IPS-NIHi11 (cell line): ENCODE measurements around the gene LKAAEAR1.
"Not testable (repeated sequence)": the region's sequence is repeated elsewhere in the genome, so short reads cannot be mapped to it uniquely, and the experiment has no call there.

Experiments
- DNase-seq: peaks from one replicate; pipeline ENCODE4 v3.0.0; 2012; ENCODE audit warnings: mixed read lengths, low spot score

The LKAAEAR1 gene, protein sequence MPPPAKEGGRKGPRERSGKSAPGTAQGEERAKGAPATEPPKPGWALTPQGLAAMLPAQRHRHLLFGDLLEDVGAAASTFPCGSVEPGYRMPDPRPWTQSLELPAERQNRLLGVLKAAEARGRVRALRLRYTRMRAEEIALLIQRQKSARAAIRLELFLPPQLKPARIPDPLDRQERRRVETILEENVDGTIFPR

DNA sequence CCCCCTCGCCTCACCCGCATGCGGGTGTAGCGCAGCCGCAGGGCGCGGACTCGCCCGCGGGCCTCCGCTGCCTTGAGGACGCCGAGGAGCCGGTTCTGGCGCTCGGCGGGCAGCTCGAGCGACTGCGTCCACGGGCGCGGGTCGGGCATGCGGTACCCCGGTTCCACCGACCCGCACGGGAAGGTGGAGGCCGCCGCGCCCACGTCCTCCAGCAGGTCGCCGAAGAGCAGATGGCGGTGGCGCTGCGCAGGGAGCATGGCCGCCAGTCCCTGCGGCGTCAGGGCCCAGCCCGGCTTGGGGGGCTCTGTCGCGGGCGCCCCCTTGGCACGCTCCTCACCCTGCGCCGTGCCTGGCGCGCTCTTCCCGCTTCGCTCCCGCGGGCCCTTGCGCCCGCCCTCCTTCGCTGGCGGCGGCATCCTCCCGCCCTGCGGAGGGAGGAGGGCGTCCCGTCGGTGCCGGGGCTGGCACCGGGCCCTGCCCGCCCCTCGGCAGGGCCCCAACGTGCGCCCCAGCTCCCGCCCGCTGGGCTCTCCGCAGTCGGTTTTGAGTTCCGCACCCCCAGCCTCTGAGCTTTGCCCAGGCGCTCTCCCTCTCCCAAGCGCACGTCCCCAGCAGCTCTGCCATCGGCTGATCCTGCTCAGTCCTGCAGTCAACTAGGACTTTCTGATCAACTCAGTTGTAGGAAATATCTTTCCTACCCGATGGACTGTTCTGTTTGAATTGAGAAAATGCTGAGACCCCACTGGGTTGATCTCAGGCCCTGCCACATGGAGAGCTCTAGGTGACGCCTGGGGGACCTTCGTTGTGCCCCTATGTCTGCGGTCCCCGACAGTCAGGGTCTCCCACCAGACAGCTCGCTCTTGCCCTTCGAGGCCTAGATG is at the start of gene LKAAEAR1:
Gene LKAAEAR1, minus strand, starts transcription at position 595 of the 881 bp plus-strand sequence. Its CDS starts 179 bp downstream, at position 416.
- DNase-seq = peak; percentile 50

DNA sequence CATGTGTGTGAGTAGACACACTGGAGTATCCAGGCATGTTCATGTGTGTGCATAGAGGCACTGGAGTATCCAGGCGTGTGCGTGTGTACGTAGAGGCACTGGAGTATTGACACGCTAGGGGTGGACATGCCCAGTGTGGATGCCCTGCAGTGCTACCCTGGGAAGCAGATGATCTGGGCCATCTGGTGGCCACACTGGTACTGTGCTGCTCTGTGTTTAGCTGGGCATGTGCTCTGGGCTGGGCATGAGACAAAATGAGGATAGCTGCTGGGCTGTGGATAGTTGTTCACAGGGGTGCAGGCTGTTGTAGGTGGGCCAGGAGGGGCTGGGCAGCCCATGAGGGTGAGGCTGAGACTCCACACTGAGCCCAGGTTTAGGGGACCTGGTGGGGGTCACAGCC is 47.2 kb upstream of the LKAAEAR1 start:
- peak; percentile 48 for DNase-seq

DNA sequence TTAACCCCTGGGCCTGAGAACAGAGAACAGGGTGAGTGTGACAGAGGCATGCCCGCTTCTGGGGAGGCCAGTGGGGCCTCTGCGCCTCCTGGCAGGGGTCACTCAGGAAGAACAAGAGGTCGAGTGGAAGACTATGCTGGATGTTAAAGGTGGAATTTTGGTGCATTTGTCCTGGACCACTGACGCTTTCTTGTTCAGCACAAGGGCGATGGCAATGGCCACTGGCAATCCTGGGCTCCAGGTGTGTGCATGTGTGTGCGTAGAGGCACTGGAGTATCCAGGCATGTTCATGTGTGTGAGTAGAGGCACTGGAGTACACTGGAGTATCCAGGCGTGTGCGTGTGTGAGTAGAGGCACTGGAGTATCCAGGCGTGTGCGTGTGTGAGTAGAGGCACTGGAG is 46.7 kb upstream of the LKAAEAR1 start:
- no peak for DNase-seq

DNA sequence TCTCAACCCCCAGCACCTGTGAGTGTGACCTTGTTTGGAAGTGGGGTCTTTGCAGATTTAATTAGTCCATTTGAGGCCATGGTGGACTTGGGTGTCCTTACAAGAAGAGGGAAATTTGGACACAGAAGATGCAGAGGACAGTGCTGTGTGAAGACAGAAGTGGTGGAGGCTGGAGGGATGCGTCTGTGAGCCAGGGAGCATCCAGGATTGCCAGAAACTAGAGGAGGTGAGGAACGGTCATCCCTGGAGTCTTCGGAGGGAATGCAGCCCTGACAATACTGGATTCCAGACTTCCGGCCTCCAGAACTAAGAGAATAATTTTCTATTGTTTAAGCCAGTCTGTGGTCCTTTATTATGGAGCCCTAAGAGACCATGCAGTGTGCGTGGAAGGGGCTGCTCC is 46.1 kb upstream of the LKAAEAR1 start:
- DNase-seq = no peak

DNA sequence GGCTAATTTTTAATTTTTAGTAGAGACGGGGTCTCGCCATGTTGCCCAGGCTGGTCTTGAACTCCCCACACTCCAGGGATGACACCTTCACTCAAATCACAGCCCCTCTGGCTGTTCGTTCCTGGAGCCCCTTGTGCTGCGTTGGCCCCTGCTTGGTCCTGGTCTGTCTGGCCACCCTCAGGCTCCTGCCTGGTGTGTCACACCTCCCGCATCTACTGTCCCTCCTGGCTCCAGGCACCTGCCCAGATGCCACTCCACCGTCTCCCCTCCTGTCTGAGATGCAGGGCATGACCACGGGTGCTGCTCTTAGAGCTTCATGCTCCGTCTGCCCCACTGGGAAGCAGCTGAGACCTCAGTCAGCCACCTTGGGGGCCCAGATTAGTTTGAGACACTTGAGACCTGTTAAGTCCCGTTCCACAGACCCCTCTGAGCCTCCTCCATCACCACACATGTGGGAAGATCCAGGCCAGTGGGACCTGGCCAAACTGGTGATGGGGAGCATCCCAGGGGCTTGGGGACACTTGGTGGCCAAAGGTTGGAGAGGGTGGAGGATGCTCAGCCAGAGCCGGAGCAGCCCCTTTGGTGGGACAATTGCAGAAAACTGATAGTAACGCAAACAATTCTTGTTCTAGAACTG is 45.1 kb upstream of the LKAAEAR1 start:
- no peak for DNase-seq

DNA sequence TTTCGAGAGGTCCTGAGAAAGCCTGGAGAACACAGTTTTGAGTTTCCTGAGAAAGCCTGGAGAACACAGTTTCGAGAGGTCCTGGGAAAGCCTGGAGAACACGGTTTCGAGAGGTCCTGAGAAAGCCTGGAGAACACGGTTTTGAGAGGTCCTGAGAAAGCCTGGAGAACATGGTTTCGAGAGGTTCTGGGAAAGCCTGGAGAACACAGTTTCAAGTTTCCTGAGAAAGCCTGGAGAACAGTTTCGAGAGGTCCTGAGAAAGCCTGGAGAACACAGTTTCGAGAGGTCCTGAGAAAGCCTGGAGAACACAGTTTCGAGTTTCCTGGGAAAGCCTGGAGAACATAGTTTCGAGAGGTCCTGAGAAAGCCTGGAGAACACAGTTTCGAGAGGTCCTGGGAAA is 39.3 kb upstream of the LKAAEAR1 start:
- DNase-seq = not testable (repeated sequence)

DNA sequence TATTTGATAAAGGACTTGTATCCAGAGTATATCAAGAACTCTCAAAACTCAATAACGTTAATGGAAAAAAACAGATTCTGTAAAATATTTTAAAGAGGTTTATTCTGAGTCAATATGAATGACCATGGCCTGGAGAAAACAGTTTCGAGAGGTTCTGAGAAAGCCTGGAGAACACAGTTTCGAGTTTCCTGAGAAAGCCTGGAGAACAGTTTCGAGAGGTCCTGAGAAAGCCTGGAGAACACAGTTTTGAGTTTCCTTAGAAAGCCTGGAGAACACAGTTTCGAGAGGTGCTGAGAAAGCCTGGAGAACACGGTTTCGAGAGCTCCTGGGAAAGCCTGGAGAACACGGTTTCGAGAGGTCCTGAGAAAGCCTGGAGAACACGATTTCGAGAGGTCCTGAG is 38.7 kb upstream of the LKAAEAR1 start:
- not testable (repeated sequence) for DNase-seq

DNA sequence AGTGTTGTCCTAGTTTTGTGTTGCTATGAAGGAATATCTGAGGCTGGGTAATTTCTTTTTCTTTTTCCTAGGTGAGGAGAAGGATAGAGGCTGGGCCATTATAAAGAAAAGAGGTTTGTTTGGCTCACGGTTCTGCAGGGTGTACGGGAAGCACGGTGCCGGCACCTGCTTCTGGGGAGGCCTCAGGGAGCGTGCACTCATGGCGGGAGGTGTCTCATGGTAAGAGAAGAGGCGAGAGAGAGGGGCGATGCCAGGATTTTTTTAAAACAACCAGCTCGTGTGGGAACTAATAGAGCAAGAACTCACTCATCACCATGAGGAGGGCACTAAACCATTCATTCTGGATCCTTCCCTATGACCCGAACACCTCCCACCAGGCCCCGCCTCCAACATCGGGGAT is 37.4 kb upstream of the LKAAEAR1 start:
- no peak for DNase-seq

DNA sequence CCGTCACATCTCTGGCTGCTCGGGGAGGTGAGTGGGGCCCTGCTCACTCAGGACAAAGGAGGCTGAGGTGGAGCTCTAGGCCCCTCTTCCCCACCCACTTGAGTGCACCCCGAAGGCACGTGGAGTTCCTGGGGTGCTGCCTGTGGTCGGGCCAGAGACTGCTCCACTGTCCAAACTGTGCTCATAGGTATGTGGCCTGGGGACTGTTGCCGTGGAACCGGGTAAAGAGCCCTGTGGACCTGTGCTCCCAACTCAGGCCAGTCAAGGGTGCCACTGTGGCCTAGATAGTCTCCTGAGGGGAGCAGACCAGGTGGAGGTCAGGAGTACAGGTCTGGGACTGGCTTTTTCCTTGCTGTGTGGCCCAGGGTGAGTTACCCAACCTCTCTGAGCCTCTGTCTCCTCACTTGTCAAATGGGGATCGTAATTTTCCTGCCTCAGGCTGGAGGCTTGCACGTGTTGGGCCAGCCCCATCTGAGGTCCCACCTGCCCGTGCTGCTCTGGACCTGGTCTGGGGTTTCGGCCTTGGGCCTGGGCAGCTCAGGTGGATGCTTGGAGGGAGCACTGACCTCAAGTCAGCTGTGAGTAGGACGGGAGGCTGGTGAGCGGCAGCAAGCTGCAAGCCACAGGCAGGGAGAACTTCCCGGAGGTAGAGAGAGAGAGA is 35.6 kb upstream of the LKAAEAR1 start:
- DNase-seq = peak; percentile 28

DNA sequence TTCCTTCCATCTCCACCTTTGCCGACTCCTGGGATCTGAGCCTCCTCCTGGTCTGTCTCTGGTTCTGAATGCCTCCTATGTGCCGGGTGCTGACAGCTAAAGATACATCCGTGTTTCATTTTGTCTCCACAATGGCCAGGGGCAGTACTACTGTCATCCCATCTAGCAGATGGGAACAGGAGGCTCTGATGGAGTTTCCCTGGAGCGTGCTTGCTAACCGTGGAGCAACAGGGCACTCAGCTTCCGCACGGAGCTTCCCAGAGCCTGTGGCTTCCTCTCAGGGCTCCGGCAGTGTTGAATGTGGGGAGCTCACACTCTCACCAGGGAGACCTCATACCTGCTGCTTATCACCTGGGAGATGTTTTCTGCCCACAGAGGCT is 35.1 kb upstream of the LKAAEAR1 start:
- peak; percentile 6 for DNase-seq

DNA sequence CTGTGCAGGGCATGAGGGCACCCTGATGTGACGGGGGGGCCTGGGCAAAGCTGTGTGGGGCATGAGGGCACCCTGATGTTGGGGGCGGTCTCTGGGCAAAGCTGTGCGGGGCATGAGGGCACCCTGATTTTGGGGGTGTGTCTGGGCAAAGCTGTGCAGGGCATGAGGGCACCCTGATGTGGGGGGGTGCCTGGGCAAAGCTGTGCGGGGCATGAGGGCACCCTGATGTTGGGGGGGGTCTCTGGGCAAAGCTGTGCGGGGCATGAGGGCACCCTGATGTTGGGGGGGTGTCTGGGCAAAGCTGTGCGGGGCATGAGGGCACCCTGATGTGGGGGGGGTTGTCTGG is 33.2 kb upstream of the LKAAEAR1 start:
- DNase-seq = not testable (repeated sequence)

DNA sequence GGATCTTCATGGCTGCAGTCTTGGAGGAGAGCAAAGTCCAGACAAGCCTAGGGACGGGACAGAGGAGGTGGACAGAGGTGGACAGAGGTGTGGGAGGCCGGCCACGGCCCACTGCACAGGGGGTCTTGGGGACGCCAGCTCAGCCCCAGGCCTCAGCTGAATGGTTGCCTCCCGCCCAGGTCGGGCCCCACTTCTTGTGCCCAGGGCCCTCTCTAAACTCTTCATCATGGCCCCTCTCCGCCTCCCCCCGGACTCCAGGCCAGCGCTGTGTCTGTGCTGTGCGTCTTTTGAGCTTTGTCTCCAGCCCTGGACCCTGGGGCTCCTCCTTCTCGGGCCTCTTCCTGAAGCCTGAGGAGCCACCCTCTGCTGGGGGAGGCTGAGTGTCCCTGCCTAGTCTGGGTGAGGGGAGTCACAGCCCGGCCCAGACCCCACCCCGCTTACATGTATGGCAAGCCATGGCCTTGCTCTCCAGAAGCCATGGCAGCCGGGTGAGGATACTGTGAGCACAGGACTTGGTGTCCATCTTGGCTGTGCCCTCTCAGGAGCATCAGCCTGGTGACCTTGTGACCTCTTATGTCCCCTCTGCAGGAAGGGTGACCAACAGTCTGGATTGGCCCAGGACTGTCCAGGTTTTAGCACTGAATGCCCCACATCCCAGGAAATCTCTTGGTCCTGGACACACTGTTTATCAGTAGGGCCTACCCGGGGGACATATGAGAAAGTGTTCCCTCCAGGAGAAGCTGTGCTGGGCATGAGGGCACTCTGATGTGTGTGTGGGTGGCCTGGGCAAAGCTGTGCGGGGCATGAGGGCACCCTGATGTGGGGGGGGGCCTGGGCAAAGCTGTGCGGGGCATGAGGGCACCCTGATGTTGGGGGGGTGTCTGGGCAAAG is 32.6 kb upstream of the LKAAEAR1 start:
- peak; percentile 7 for DNase-seq

DNA sequence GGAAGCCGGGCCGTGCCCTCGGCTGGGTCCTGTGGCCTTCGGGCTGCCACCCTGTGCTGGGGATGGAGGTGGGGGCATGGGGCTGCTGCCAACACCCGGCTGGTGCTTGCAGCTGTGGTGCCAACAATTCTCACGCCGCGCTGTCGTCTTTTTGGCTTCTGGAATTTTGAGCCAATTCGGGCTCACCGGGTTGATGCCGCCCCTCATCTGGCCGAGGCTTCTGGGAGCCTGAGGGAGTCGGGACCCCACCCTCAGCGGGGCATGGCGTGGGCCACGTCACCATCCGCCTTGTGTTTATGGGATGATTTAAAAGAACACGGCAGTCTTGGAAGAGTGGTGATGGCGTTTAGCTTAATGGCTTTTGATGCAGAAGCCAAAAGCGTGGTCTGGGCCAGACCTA is 31.8 kb upstream of the LKAAEAR1 start:
- DNase-seq = no peak

DNA sequence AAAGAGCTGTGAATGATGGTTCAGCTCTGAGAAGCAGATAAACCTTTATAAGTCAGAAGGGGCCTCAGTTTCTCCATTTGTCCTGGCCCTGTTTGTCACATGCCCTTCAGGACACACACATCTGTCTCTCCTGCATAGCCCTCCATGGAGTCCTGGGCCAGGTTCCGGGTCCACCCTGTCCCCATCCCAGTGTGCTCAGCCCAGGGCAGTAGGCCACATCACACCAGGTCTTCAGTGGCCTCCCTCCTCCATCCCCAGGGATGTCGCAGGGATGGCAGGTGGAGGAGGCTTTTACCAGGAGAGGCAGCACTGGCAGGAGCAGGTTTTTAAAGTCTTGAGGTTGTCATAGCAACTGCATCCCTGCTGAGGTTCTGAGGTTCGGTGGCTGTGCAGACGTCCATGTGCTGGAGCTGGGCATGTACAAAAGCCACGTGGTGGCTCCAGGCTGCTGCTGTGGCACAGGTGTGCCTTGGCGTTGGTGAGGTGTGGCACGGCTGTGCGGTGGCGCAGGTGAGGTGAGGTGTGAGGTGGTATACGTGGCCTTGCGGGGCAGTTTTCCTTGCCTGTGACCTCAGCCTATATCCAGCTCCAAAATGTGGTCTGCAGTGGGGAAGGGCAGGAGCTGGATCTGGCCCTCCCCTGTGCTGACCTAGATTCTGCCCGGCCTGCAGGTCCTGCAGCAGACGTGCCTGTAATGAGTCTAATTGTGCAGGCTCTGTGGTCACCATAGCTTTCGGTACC is 31.1 kb upstream of the LKAAEAR1 start:
- DNase-seq = peak; percentile 14

DNA sequence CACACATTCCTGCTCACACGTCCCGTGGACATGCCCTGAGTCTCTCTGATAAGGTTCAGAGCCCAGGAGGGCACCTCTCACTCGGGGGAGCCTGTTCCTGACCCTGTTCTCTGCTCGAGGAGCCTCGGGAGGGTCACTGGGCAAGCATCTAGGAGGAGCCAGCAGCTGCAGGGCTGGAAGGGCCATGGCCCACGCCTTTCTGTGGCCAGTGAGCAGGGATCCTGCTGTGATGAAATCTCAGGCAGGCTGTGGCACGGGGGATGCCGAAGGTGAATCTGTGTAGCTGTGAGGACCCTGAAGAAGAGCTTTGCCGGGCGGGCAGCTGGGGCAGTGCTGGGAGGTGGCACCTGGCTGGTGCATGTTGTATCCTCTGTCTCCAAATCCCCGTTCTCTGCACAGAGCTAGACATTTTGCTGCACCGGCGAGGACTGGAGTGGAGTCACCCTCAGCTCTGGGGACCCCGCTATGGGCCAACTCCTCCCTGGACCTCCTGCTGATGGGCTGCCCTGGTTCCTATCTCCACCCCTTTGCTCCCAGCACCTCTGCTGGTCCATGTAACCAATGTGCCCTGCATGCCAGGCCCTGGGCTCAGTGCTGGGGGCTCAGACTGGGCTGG is 30.3 kb upstream of the LKAAEAR1 start:
- DNase-seq = no peak

DNA sequence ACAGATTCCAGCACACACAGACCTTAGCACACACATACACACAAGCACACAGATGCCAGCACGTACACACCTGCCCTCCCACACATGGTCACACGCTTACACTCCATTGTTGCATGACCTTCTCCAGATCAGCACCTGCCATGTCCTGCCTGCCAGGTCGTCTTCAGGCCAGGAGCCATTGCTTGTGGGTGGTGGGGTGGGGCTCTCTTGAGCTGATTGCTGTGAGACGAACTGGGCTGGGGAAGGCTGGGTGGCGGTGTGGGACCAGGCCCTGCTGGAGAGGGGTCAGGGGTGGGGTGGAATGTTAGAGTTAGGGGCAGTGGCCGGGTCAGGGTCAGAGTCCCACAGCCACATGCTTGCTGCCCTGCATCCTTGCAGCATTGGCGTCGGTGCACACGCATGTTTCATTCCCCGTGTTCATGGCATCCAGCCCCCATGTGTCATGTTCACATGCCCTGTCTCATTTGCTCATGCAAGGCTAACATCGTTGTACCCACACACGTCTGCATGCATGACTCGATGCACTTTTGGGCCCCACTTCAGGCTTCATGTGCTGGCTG is 29.7 kb upstream of the LKAAEAR1 start:
- DNase-seq = peak; percentile 6

DNA sequence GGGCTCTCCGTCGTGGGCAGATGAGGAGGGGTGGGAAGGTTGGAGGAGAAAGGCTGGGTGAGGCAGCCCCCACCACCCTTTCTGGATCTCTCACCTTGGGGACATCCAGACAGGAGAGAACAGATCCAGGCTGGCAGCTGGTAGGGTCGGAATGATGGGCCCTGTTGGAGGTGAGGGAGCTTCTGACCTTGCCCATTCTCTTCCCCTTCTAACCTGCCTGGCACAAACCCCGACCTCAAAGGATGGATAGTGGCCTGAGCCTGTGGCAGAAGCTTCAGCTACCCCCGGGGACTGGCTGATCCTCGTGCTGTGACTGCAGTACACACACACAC is 29.2 kb upstream of the LKAAEAR1 start:
- no peak for DNase-seq

DNA sequence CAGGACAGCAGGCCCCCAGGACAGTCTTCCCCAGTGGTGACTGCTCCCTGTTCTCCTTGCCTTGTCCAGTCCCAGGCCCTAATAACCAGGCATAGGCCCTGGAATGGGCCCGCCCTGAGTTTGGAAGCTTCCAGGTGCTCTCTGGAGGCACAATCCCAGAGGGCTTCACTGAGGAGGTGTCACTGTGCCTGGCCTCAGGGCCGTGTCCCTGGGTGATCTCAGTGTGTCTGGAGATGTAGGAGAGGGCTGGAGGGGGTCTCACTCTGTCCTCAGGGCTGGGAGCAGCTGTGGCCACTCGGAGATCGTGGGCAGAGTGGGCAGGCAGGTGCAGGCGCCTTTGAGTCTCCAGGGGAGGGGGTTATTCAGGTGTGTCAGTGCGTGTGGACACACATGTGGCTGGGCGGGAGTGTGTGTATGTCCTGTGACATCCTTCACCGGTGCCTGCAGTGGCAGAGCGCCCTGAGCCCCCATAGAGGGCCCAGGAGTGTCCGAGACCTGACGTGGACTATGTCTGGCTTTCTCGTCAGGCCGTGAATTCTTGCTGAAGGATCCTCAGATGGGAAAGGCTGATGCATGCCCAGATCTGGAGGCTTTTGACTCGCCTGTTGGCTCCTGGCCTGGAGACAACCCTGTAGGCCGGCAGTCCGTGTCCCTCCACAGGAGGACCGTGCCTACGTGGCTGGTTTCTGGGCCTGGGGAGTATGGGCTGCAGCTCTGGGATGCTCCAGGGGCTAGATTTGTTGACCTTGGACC is 28.7 kb upstream of the LKAAEAR1 start:
- no peak for DNase-seq

DNA sequence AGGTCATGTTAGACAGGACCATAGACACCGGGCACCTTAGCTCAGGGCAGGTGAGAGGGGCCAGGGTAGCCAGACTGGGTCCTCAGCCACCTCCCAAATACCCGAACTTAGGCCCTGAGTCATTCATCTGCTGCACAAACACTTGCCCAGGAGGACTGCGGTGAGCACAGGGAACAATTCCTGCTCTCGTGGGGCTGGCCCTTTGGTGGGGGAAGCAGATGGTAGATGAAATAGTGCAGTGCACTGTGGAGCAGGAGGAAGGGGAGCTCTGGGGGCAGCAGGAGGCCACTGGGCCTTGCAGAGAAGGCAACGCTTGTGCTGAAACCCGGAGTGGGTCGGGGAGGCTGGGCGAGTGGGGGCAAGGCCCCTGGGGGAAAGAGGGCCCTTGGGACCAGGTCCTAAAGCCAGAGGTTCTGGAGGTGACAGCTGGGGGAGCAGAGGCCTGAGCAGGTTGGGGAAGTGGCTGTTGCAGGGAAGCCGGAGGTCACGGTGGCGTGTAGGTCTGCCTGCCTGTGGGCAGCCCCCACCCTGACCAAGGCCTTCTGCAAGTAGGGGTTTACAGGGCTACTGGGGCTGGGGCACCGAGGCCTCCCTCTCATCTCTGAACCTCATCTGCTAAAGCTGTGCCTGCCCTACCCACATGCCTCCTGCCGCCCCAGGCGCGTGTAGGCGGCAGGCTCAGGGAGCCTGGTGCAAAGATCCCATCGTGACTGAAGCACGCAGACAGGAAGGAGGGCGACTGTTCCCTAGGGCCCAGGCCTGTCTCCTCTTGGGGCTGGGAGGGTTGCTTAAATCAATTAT is 27.8 kb upstream of the LKAAEAR1 start:
- DNase-seq = no peak
